ENCODE results near the gene CYP2W1.
"Not testable (repeated sequence)": the region's sequence is repeated elsewhere in the genome, so short reads cannot be mapped to it uniquely, and the experiment has no call there.

The CYP2W1 gene

DNA sequence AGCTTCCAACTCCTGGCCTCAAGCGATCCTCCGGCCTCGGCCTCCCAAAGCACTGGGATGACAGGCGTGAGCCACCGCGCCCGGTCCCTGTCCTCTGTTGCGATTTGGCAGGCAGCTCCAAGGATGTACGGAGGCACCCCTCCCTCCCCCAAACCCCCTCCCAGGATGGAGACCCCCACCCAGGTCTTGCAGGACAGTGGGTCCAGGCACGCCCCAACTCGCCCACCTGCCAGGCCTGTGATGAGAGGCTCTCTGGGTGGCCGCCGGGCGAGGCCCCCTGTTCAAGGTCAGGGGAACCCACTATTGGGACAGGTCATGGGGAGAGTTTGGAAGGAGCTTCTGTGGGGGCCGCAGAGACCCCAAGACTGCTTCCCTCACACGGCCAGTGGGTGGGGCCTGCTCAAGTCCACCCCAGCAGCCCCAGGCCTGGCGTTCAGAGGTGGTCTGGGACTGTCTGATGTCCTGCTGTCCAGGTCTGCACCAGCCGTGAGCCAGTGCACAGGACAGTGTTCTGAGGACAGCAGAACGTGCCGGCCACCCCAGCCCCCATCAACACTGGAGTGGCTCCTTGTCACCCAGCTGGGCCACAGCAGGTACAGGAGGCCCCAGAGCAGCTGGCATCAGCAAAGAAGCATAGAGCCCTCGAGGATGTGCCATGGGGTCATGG lies 31.0 kb upstream of the CYP2W1 start:
- no peak for DNase-seq

DNA sequence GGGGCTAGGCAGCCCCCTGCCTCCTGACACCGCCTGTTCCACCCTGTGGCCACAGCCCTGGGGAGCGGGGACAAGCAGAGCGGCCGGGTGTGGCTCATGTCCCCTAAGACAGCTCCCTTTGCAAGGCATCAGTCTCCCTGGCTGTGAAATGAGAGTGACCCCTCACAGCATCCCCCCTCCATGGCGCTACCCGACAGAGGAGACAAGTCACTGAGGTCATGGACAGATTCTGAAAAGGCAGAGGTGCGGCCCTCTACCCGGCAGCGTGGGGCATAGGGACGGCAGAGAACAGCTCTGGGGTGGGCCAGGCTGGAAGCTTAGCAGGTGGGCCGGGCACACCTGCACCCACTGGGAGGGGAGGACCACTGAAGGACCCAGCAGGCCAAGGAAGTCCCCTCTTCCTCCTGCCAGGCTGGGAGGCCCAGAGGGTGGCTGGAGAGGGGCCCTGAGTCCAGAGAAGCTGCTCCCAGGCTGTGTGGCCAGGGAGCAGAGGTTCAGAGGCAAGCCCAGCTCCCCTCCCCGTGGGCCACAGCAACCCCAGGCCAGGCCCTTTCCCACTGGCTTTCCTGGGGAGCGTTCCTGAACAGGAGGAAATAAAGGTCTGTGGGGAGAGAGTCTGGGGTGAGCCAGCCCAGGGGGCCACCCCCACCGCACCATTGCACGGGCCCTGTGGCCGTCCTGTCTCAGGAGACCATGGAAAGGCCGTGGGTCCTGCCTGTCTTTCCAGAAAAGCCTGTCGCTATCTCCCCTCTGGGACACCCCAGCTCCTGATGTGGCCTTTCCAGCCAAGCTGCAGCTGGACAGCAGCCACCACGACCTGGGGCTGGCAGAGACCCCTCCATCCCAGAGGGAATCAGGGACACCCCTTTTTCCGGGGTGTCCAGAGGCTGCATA lies 30.2 kb upstream of the CYP2W1 start:
- no peak for DNase-seq

DNA sequence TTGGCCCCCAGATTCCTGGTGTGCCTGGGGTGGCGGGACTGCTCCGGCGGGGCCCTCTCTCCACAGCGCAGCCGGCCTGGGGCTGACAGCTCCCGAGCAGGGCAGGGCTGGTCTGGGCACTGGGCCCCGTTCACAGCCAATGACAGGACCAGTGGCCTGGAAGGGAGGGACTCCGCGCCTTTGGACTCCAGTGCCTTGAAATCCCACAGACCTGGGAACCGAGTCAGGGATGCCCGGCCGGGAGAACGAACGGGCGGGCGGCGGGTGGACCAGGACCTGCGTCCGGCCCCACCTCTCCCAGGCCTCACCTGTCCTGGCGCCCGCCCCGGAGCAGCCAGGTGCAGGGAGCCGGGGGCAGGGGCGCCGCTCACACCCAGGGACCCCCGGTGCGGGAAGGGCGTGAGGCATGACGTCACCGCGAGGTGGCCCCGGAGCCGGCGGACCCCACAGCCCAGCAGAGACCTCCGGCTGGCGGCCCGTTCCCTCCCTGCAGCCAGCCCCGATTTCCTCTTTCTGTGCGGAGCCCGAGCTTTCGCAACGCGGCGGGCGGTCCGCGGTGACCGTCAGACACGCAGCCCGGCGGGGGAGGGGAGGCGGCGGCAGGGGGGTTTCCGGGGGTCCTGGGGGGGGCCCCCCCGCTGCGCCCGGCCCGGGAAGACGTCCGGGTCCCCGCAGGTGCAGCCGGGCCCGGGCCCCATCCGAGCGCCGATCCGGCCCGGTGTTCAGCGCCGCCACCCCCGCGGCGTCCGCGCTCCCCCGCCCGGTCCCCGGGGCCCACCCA lies 29.2 kb upstream of the CYP2W1 start:
- no peak for DNase-seq

DNA sequence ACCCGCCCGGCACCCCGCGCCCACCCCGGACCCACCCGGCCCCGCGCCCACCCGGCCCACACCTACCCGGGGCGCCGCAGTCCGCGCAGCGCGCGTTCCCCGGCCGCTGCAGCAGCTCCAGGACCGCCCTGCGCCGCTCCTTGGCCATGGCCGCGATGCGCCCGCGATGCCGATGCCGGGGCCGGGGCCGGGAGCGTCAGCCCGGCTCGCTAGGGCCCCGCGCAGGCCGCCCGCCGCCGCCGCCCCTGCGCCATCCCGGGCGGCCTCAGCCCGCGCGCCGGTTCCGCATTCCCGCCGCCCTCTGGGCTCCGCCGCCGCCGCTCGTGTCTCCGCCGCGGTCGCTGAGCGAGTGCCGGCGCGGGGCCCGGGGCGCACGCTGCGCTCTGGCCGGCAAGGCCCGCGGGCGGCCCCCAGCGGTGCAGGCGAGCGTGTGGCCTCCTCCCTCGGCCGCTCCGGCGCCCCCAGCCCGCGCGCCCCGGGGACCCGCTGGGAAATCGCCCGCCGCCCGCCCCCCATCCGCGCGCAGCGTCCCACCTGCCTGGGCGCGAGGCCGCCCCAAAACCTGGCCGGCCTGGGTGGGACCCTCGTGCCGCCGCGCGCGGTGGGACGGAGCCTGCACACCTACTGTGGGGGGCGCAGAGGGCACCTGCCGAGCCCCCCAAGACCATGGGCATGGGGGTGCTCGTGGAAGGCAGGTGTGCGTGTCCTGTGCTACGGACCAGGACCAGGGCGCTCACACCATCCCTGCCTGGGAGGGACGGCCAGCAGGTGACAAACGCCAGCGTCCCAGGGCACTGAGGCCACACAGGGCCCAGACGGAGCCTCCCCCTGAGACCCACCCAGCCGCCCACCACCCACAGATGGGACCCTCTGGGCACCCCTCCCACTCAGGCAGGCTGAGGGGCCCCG lies 28.4 kb upstream of the CYP2W1 start, which contains the start of gene ADAP1:
Gene ADAP1 (minus strand): TSS at position 351 of the 909 bp plus-strand sequence. CDS start 203 bp downstream, at position 148.
- DNase-seq, result no peak

DNA sequence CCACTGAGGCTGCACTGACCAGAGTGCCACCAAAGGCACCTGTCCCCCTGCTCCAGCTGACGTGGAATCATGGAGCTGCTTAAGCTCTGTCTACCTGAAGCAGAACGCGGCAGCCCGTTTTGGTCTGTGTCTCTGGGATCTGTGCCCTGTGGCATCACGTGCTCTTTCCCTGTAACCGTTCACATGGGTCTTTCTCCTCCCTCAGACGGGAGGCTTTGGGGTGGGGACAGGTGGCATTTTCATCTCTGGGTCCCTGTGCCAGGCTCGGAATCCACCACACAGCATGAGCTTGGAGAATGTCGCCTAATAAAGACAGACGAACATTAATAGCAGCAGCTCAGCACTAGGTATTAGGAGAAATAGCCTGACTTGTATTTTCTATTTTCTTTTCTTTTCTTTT lies 26.9 kb upstream of the CYP2W1 start:
- no peak for DNase-seq

DNA sequence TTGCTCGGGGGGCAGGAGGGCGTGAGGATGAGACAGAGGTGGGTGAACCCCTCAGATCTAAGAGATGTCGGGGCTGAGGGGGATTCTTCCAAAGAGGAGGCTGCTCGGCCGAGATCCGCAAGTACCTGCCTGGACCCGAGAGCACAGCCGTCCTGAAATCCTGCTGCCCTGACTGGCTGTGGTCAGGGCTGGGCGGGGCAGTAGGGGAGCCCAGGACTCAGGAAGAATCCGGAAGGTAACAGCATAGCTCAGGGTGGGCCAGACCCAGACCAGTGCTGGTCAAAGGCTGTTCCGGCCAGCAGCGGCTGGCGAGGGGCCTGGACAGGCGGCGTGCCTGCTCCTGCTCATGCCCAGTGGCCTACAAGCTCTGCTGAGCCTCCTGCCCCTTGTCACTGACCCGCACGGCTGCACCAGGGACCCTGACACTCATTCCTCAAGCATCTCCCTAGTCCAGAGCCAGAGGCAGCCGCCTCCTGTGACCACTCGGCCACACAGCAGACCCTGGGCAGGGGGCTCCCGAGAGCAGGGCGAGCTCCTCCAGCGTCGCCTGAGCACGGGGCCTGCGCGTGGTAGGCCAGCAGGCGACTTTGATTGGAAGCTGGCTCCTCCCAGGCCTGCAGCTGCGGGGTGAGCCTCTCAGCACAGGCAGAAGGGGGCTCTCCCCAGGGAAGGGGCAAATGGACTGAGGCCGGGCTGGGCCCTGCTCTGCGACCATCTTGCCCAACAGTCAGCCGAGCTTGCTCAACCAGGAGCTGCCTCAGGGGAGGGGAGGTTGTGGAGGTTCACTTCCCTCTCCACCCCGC lies 25.4 kb upstream of the CYP2W1 start:
- no peak for DNase-seq

DNA sequence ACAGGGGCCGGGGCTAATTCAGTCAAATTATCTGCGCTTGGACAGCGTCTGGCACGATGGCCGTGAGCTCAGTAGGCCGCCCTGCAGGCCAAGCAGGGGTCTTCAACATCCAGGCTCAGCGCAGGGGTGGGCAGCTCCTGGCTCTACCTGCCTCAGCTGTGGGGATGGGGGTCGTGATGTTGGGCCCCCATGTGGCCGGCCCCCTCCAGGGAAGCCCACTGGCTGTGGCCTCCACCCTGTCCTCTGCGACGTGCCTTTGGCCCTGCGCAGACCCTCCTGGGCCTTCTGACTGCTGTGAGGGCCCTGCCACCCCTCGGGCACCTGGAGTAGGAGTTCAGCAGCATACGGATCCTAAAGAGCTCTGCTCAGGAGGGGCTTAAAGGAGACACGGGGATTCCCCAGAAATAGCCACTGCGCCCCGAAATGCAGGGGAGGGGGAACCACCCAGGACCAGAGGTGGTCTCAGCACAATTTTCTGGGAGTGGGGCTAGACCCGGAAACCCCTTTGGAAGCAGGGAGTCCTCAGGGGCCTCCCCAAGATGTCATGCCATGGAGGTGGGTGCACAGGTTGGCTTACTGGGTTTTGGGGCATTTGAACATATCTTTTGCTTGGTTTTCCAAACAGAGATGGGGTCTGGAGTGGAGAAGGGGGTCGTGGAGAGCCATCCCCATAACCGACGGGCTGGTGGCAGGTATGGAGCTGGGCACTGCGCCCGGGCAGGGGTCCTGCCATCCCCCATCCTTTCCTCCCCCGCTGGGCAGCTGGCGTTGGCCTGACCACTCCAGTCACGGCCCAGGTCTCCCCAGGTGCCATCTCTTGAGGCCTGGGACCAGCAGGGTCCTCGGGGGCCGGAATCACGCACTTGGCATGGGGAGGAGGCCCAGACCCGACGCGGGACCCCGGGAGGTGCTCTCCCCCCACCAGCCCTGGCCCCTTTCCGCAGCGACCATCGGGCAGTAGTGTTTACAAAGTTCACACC lies 24.5 kb upstream of the CYP2W1 start:
- DNase-seq, result no peak

DNA sequence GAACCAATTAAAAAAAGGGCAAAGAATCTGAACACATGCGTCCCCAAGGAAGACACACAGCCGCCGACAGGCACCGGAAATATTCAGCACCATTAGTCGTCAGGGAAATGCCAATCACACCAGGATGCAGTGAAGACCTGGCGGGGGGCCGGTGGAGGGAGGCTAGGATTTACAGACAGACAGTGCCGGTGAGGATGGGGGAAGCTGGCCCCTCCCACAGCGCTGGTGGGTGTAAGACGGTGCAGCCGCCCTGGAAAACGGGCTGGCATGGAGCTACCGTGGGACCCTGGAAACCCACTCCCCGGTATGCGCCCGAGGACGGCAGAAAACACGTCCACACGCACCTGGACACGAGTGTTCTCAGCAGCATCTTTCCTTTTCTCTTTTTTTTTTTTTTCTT lies 23.7 kb upstream of the CYP2W1 start:
- no peak for DNase-seq

DNA sequence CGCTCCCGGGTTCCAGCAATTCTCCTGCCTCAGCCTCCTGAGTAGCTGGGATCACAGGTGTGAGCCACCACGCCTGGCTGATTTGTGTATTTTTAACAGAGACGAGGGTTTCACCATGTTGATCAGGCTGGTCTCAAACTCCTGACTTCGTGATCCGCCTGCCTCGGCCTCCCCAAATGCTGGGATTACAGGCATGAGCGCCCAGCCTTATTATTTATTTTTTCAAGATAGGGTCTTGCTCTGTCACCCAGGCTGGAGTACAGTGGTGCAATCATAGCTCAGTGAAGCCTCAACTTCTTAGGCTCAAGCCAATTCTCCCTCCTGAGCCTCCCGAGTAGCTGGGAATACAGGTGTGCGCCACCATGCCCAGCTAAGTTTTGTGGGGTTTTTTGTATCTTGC lies 23.2 kb upstream of the CYP2W1 start:
- not testable (repeated sequence) for DNase-seq

DNA sequence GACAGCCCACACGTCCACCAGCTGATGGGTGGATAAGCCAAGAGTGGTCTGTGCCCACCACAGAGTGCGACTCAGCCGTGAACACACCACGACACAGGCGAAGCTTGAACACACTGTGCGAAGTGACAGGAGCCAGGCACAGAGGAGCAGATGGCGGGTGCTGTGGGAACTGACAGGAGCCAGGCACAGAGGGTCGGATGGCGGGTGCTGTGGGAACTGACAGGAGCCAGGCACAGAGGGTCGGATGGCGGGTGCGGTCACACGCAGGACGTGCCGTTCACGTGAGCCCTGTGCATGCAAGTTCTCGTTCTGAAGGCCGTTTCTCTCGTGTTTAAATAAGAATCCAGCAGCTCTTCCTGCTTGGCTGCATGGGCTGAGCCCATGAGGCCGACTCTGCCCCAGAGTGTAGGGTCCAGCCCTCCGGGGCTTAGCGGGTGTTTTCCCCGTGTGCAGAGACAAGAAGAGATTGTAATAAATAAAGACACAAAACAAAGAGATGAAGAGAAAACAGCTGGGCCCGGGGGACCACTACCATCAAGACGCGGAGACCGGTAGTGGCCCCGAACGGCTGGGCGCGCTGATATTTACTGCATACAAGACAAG lies 22.6 kb upstream of the CYP2W1 start:
- no peak for DNase-seq

DNA sequence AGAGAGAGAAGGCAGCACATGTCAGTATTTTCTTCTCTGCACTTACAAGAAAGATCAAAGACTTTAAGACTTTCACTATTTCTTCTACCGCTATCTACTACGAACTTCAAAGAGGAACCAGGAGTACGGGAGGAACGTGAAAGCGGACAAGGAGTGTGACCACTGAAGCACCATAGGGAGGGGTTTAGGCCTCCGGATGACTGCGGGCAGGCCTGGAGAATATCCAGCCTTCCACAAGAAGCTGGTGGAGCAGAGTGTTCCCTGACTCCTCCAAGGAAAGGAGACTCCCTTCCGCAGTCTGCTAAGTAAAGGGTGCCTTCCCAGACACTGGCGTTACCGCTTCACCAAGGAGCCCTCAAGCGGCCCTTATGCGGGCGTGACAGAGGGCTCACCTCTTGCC lies 22.0 kb upstream of the CYP2W1 start:
- not testable (repeated sequence) for DNase-seq

DNA sequence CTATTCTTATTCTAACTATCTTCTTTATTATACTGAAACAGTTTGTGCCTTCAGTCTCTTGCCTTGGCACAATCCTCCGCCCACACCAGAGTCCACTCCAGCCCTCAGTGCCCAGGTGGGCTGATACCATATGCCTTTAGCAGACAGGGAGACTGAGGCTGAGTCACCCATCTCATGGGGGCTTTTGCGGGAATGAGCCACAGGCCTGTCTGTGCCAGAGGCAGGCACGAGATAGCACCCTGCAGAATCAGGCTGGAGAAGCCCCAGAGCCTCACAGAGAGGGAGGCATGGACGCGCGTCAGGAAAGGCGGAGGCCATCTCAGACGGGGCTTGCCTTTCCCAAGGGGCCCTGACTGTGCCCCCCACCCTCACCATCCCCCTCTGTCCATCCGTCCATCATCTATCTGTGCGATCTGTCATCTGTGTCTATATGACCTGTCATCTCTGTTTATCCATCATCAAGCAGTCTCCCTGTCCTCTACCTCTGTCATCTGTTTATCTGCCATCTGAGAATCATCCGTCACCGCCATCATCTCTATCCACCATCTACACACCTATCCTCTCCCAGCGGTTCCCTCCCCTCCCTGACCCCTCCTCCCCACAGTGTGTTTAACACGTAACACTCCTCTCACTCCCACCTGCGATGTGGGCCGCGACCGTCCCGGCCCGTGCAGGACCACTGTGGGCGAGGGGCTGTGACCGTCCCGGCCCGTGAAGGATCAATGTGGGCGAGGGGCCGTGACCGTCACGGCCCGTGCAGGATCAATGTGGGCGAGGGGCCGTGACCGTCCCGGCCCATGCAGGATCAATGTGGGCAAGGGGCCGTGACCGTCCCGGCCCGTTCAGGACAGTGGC lies 21.2 kb upstream of the CYP2W1 start:
- no peak for DNase-seq

DNA sequence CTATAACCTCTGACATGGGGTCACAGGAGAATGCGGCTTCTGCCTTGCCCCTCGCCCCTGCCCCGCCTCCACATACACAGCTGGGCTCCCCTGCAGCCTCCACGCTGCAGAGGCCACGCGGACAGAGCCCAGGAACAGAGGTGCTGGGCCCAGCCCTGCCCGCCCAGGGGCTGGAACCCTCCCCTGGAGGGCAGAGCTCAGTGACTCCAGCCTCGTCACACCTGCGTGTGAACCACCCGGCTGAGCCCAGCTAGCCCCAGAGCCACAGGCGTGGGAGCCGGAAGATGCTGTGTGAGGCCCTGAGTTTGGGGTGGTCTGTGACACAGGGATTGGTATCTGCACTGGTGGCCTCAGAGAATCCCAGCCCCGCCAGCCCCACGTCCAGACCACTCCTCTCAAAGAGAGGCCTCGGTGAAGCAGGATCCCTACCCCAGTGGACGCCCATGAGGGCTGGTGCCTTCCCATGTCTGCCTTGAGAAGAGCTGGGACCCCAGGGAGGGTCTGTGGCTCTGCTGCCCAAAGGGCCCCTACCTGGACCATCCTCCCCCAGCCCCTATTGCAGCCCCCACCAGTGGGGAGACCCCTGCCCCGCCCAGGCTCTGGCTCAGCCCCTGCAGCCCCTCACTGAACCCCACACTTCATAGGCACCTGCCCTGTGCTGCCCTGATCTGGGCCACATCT lies 20.4 kb upstream of the CYP2W1 start:
- DNase-seq, result no peak

DNA sequence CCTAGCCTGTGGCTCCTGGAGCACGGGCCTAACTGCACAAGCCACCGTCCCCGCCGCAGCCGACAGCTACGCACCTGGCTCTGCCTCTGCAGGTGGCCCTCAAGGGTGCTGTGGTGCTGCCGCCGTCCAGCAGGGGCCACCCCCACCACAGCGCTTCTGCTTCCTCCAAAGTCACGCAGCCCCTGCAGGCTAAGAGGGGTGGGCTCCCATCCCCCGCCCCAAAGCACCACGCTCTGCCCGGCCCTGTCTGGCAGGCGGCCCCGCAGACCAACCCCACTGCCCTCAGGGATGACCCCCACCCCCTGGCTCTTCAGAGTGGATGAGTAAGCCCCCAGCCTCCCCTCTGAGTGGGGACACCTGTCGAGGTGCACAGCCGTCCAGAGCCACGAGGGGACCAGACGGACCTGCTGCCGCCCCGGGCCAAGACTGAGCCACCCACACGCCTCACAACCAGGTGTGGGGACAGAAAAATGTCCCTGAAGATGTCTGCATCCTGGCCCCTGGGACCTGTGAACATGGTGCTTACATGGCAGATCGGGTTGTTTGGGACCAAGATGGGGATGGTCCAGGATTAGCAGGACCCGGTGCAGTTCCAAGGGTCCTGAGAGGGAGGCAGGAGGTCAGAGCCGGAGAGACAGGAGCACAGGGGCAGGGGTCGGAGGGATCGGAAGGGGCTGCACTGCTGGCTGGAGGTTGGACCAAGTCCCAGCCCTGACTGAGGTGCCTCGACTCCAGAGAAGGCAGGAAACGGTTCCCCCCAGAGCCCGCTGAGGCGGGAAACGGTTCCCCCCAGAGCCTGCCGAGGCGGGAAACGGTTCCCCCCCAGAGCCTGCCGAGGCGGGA lies 19.5 kb upstream of the CYP2W1 start:
- no peak for DNase-seq

DNA sequence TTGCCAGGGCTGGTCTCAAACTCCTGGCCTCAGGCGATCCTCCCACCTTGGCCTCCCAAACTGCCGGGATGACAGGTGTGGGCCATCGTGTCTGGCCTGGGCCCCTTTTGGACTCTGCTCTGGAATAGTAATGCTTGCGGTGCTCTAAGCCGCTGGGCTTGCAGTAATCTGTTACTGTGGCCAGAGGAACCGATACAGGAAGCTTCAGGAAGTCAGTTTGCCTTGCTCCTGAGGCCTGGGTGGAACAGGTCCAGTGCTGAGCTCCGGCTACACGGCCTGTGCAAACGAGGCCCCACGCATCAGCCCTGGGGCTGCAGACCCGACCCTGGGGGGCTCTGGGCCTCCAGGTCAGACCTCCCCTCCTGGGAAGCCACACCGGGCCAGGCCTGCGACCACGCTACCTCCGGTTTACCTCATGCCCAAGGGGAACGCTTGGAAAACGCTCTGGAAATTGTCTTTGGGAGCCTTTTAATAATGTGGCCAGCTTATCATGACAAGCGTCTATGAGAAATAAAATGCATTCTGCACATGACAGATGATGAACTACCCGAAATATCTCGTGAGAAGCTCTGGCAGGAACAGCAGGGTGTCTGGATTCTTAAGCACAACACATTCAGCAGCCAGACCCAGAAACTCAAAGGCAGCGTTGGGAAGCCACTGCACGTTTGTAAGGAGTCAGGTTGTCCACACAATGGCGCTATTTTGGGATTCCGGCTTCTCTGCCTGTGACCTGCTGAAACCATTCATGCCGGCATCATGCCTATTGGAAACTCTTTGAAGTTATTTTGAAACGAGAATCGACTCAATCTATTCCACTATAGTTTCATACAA lies 18.4 kb upstream of the CYP2W1 start:
- no peak for DNase-seq

All from T1000 (cell line).